ENCODE results near the gene DNM1L. TPM values are rescaled to one million over a fixed set of nuclear protein-coding genes. Genes with fewer than 3 reads are reported as not detected.

DNM1L gene
- polyA plus RNA-seq, 3 donors = 23.6 to 45.6 (median 31.5) TPM

GRCh38 chr12:32702473-32702872 lies 23.4 kb downstream of the DNM1L start:
- no peak overlapping the region for H3K4me2 ChIP-seq (replicated peaks; ENCODE audit: extremely low read depth, low read length, poor library complexity, severe bottlenecking)
- no peaks in the 10 kb centered on the region for H3K9me3 ChIP-seq (replicated peaks in 1 of 2; ENCODE audit: control insufficient read depth in 1 of 2, insufficient read depth in 1 of 2, low read length in 2 of 2)
- intact Hi-C loops (cut with micrococcal nuclease) = no loop called here
- TF ChIP-seq, protein P1, sequence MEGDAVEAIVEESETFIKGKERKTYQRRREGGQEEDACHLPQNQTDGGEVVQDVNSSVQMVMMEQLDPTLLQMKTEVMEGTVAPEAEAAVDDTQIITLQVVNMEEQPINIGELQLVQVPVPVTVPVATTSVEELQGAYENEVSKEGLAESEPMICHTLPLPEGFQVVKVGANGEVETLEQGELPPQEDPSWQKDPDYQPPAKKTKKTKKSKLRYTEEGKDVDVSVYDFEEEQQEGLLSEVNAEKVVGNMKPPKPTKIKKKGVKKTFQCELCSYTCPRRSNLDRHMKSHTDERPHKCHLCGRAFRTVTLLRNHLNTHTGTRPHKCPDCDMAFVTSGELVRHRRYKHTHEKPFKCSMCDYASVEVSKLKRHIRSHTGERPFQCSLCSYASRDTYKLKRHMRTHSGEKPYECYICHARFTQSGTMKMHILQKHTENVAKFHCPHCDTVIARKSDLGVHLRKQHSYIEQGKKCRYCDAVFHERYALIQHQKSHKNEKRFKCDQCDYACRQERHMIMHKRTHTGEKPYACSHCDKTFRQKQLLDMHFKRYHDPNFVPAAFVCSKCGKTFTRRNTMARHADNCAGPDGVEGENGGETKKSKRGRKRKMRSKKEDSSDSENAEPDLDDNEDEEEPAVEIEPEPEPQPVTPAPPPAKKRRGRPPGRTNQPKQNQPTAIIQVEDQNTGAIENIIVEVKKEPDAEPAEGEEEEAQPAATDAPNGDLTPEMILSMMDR (IDR thresholded peaks at IDR 0.05) = no peak
- no peak overlapping the region for H3K4me3 ChIP-seq (replicated peaks in 1 of 3; ENCODE audit: low read depth in 2 of 3, low read length in 3 of 3)
- H3K36me3 ChIP-seq (replicated peaks in 1 of 2; ENCODE audit: control insufficient read depth in 1 of 2, insufficient read depth in 2 of 2, low read length in 2 of 2) = peaks cover 34 to 47% of the 10 kb centered on the region in 2 donors
- H3K9ac ChIP-seq (ENCODE audit: insufficient read depth, low read length, poor library complexity, severe bottlenecking) = no peak overlapping the region
- no peaks in the 10 kb centered on the region for H3K9me3 Mint-ChIP-seq
- H3K4me1 Mint-ChIP-seq = no peaks in the 10 kb centered on the region
- peaks cover 21% of the 10 kb centered on the region for H4K20me1 ChIP-seq (ENCODE audit: insufficient read depth, low read length)
- H3K27me3 Mint-ChIP-seq (ENCODE audit: low read depth in 3 of 3) = peaks cover 0 to 1% (median 0%) of the 10 kb centered on the region in 3 donors
- H3K27me3 ChIP-seq (ENCODE audit: control insufficient read depth in 2 of 2, insufficient read depth in 2 of 2, low read length in 2 of 2) = no peaks in the 10 kb centered on the region
- H3K79me2 ChIP-seq (ENCODE audit: insufficient read depth, low read length) = peaks cover 37% of the 10 kb centered on the region
- no peak for DNase-seq
- no peak overlapping the region for H2AFZ ChIP-seq (ENCODE audit: insufficient read depth, low read depth, low read length, poor library complexity, severe bottlenecking)
- no peak overlapping the region for H3K27ac ChIP-seq (ENCODE audit: low read depth in 1 of 2, low read length in 2 of 2)
- peaks cover 29 to 51% of the 10 kb centered on the region in 2 donors for H3K36me3 Mint-ChIP-seq
- no peak overlapping the region for H3K27ac Mint-ChIP-seq
- H3K4me1 ChIP-seq (ENCODE audit: control insufficient read depth in 1 of 2, insufficient read depth in 2 of 2, low read length in 2 of 2) = no peaks in the 10 kb centered on the region
- no peak overlapping the region for H3K4me3 Mint-ChIP-seq

DNA sequence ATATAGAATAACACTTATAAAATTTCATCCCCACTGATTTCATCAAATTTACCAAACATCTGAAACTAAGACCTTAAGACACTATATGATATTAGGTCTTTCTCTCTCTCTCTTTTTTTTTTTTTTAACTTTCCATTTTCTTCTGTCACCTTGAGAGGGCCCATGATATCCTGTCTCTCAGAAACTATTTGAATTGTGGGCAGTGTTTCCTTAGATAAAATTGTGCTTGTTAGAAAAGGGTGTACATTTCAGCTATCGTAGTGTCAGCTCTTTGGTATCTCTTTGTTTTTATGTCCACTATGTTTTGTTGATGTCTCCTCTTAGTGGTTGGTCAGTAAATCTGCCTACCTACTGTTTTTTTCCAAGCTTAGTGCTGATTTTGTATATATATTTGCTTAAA lies 23.8 kb downstream of the DNM1L start:
- no peak for DNase-seq
- H3K9me3 ChIP-seq (replicated peaks in 1 of 2; ENCODE audit: control insufficient read depth in 1 of 2, insufficient read depth in 1 of 2, low read length in 2 of 2) = no peaks in the 10 kb centered on the region
- no peak overlapping the region for H3K27ac ChIP-seq (ENCODE audit: low read depth in 1 of 2, low read length in 2 of 2)
- WGBS (ENCODE audit: insufficient coverage) = no CpG with 5 or more reads among the region's 1 CpG
- no peak overlapping the region for H3K4me3 Mint-ChIP-seq
- H3K4me3 ChIP-seq (replicated peaks in 1 of 3; ENCODE audit: low read depth in 2 of 3, low read length in 3 of 3) = no peak overlapping the region
- no peak overlapping the region for H3K9ac ChIP-seq (ENCODE audit: insufficient read depth, low read length, poor library complexity, severe bottlenecking)
- intact Hi-C loops (cut with micrococcal nuclease) = no loop called here
- no peak overlapping the region for H2AFZ ChIP-seq (ENCODE audit: insufficient read depth, low read depth, low read length, poor library complexity, severe bottlenecking)
- H3K36me3 ChIP-seq (replicated peaks in 1 of 2; ENCODE audit: control insufficient read depth in 1 of 2, insufficient read depth in 2 of 2, low read length in 2 of 2) = peaks cover 36 to 52% of the 10 kb centered on the region in 2 donors
- H4K20me1 ChIP-seq (ENCODE audit: insufficient read depth, low read length) = peaks cover 19% of the 10 kb centered on the region
- peaks cover 31 to 55% of the 10 kb centered on the region in 2 donors for H3K36me3 Mint-ChIP-seq
- TF ChIP-seq, protein P1 (IDR thresholded peaks at IDR 0.05) = no peak
- peaks cover 0 to 1% (median 0%) of the 10 kb centered on the region in 3 donors for H3K27me3 Mint-ChIP-seq (ENCODE audit: low read depth in 3 of 3)
- H3K9me3 Mint-ChIP-seq = no peaks in the 10 kb centered on the region
- H3K4me2 ChIP-seq (replicated peaks; ENCODE audit: extremely low read depth, low read length, poor library complexity, severe bottlenecking) = no peak overlapping the region
- H3K4me1 Mint-ChIP-seq = no peaks in the 10 kb centered on the region
- H3K4me1 ChIP-seq (ENCODE audit: control insufficient read depth in 1 of 2, insufficient read depth in 2 of 2, low read length in 2 of 2) = no peaks in the 10 kb centered on the region
- no peaks in the 10 kb centered on the region for H3K27me3 ChIP-seq (ENCODE audit: control insufficient read depth in 2 of 2, insufficient read depth in 2 of 2, low read length in 2 of 2)
- H3K27ac Mint-ChIP-seq = peak overlapping the region in 1 of 7 donors; percentile 39
- peaks cover 32% of the 10 kb centered on the region for H3K79me2 ChIP-seq (ENCODE audit: insufficient read depth, low read length)

All from CD14-positive monocyte (primary cell).